Transverse colon (tissue), 4 donors: ENCODE measurements around the gene PLPP1. TPM values are rescaled to one million over a fixed set of nuclear protein-coding genes. Genes with fewer than 3 reads are reported as not detected.

ENCODE experiments used
- DNase-seq: peaks from one replicate; pipeline ENCODE4 v3.0.0-alpha.2; 2019
- H3K27ac ChIP-seq, 4 donors: fragments of 200-600 bp; sonication (generic); 2 replicates each; pipeline ENCODE4 v1.5.1; 2016 to 2018; ENCODE audit warnings: inconsistent platforms in 4 of 4
- H3K27me3 ChIP-seq: fragments of 200-600 bp; sonication (generic); 2 replicates; pipeline ENCODE4 v1.5.1; 2017; ENCODE audit warnings: inconsistent platforms
- H3K36me3 ChIP-seq, 4 donors: fragments of 200-600 bp; sonication (generic); 2 replicates each; pipeline ENCODE4 v1.5.1; 2017 to 2019; ENCODE audit warnings: inconsistent platforms in 4 of 4
- H3K4me1 ChIP-seq, 4 donors: fragments of 200-600 bp; sonication (generic); 2 replicates each; pipeline ENCODE4 v1.5.1; 2017 to 2020; ENCODE audit warnings: inconsistent platforms in 4 of 4
- H3K4me3 ChIP-seq, 4 donors: fragments of 200-600 bp; sonication (generic); 1 replicate in 1 of 4; 2 replicates in 3 of 4; pipeline versions ENCODE4 v1.5.1 to v1.6.1; 2017 to 2019; ENCODE audit warnings: inconsistent platforms in 4 of 4
- H3K9me3 ChIP-seq, 2 donors: fragments of 200-600 bp; sonication (generic); 2 replicates each; pipeline ENCODE4 v1.5.1; 2017 to 2019; ENCODE audit warnings: inconsistent platforms in 2 of 2
- EP300 ChIP-seq: sonication (generic); formaldehyde crosslinking; IDR thresholded peaks from one replicate; pipeline ENCODE4 v1.6.1; 2017; ENCODE audit warnings: antibody characterized with exemption, low read depth
- POLR2A ChIP-seq: fragments of 450-650 bp; IDR thresholded peaks from one replicate; pipeline ENCODE4 v1.6.1; 2016; ENCODE audit warnings: antibody characterized with exemption, mild to moderate bottlenecking, moderate library complexity
- POLR2AphosphoS5 ChIP-seq, 3 donors: sonication (generic); formaldehyde crosslinking; IDR thresholded peaks; one replicate each; pipeline ENCODE4 v1.6.1; 2016; ENCODE audit warnings: antibody characterized with exemption in 3 of 3
- WGBS, 2 donors: methylation state at CpG; one replicate each; pipeline ENCODE4 v1.1.5; 2018; ENCODE audit warnings: low coverage in 1 of 2; 5-methylcytosine and 5-hydroxymethylcytosine counted together
- in situ Hi-C, 4 donors: fragments of 200-750 bp; cut with MboI; loops; one replicate each; pipeline versions ENCODE4 v1.15.0 to v1.15.1; 2017; ENCODE audit warnings: low sequenced_read_pairs in 3 of 4, low pct_ligation_motif_present in 1 of 4, low pct_unique_long_range_greater_than_20kb in 1 of 4
- intact Hi-C: fragments of 100-400 bp; cut with DNase I; formaldehyde crosslinking; loops from one replicate; pipeline ENCODE4 v1.15.1; 2023; ENCODE audit warnings: low total_unique reads
- total RNA-seq, 4 donors: library from RNA; depleted of rRNA; stranded (reverse); fragments of >200 nt; gene quantifications; one replicate each; pipeline ENCODE4 v1.1.0, GENCODE V29; 2016
- TF ChIP-seq, protein P1 (sequence below), 5 experiments: fragments of 200-600 bp in 3 of 5; fragments of 450-650 bp in 2 of 5; sonication (generic) in 3 of 5; IDR thresholded peaks; 1 replicate in 2 of 5; 2 replicates in 3 of 5; pipeline ENCODE4 v1.5.1; 2016 to 2017; ENCODE audit warnings: antibody characterized with exemption in 5 of 5, inconsistent platforms in 3 of 5, mild to moderate bottlenecking in 2 of 5, moderate library complexity in 1 of 5

The PLPP1 gene
- total RNA-seq, 4 donors from 2014 or later = 222 to 335 (median 288) TPM

DNA sequence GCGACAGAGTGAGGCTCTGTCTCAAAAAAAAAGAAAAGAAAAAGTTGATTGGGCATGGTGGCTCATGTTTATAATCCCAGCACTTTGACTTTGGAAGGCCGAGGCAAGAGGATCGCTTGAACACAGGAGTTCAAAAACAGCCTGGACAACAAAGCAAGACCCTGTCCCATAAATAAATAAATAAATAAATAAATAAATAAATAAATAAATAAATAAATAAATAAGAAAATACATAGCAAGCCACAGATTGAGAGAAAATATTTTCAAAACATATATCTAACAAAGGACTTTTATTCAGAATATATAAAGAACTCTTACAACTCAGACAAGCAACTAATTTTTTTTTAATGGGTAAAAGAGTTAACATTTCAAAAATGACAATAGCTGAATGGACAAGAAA is 71.2 kb downstream of the PLPP1 start:
- Histone ChIP-seq H3K4me1 (peaks cover 8 to 20% (median 14%) of the 10 kb centered on the region in 4 donors), H3K4me3 (no peak overlapping the region), H3K27ac (no peak overlapping the region), H3K27me3 (no peaks in the 10 kb centered on the region), H3K9me3 (no peaks in the 10 kb centered on the region), H3K36me3 (peaks cover 0 to 15% (median 0%) of the 10 kb centered on the region in 4 donors)
- TF ChIP-seq EP300 (no peak), POLR2AphosphoS5 (IDR thresholded peaks at IDR 0.05) (no peak), POLR2A (no peak)
- TF ChIP-seq, protein P1, sequence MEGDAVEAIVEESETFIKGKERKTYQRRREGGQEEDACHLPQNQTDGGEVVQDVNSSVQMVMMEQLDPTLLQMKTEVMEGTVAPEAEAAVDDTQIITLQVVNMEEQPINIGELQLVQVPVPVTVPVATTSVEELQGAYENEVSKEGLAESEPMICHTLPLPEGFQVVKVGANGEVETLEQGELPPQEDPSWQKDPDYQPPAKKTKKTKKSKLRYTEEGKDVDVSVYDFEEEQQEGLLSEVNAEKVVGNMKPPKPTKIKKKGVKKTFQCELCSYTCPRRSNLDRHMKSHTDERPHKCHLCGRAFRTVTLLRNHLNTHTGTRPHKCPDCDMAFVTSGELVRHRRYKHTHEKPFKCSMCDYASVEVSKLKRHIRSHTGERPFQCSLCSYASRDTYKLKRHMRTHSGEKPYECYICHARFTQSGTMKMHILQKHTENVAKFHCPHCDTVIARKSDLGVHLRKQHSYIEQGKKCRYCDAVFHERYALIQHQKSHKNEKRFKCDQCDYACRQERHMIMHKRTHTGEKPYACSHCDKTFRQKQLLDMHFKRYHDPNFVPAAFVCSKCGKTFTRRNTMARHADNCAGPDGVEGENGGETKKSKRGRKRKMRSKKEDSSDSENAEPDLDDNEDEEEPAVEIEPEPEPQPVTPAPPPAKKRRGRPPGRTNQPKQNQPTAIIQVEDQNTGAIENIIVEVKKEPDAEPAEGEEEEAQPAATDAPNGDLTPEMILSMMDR (IDR thresholded peaks at IDR 0.05) = no peak
- in situ Hi-C loops = no loop called here
- WGBS, 2 donors = 96 to 100% methylated on average over 3 of the region's 3 CpGs
- intact Hi-C loops = no loop called here
- no peak for DNase-seq

DNA sequence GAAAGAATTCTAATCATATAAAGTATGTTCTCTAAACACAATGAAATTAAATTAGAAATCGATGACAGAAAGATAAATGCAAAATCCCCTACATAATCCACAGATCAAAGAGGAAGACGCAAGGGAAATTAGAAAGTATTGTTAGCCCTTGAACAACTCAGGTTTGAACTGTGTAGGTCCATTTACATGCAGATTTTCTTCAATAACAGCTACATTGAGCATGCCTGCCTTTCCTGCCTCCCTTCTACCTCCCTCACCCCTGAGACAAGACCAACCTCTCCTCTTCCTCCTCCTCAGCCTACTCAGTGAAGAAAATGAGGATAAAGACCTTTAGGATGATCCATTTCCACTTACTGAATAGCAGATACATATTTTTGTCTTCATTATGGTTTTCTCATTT is 75.2 kb downstream of the PLPP1 start:
- H3K9me3 ChIP-seq = no peaks in the 10 kb centered on the region

GRCh38 chr5:55456216-55456895 is 78.4 kb downstream of the PLPP1 start:
- H3K27me3 ChIP-seq = no peaks in the 10 kb centered on the region
- intact Hi-C loops (no loop called here), in situ Hi-C loops (no loop called here)
- H3K27ac ChIP-seq = no peak overlapping the region
- H3K4me3 ChIP-seq = no peak overlapping the region
- H3K36me3 ChIP-seq = peaks cover 0 to 3% (median 0%) of the 10 kb centered on the region in 4 donors
- TF ChIP-seq, protein P1 (IDR thresholded peaks at IDR 0.05) = no peak
- TF ChIP-seq POLR2AphosphoS5 (IDR thresholded peaks at IDR 0.05) = no peak
- TF ChIP-seq EP300 = no peak
- TF ChIP-seq POLR2A = no peak
- DNase-seq = no peak
- 95 to 97% methylated on average over 3 of the region's 3 CpGs for WGBS, 2 donors
- peaks cover 0 to 25% (median 3%) of the 10 kb centered on the region in 4 donors for H3K4me1 ChIP-seq
- H3K9me3 ChIP-seq = no peaks in the 10 kb centered on the region

More for the DNA sequence above, 75.2 kb downstream of the PLPP1 start:
- Histone ChIP-seq H3K4me3 (no peak overlapping the region), H3K27ac (no peak overlapping the region), H3K27me3 (no peaks in the 10 kb centered on the region), H3K36me3 (peaks cover 0 to 3% (median 0%) of the 10 kb centered on the region in 4 donors), H3K4me1 (peaks cover 0 to 16% (median 3%) of the 10 kb centered on the region in 4 donors)
- TF ChIP-seq, protein P1 (IDR thresholded peaks at IDR 0.05) = no peak
- TF ChIP-seq POLR2AphosphoS5 (IDR thresholded peaks at IDR 0.05) (no peak), POLR2A (no peak)
- intact Hi-C loops = no loop called here
- DNase-seq = no peak
- WGBS, 2 donors = 90 to 95% methylated on average over 2 of the region's 2 CpGs
- in situ Hi-C loops = no loop called here

- Histone ChIP-seq H3K4me3 (no peak overlapping the region), H3K27ac (no peak overlapping the region), H3K27me3 (no peaks in the 10 kb centered on the region), H3K36me3 (no peaks in the 10 kb centered on the region), H3K4me1 (peaks cover 0 to 25% (median 5%) of the 10 kb centered on the region in 4 donors), H3K9me3 (no peaks in the 10 kb centered on the region)
- WGBS, 2 donors = 69 to 79% methylated on average over 2 of the region's 2 CpGs
- intact Hi-C loops = no loop called here
- TF ChIP-seq POLR2A = no peak
- no peak for TF ChIP-seq EP300
- no peak for TF ChIP-seq POLR2AphosphoS5 (IDR thresholded peaks at IDR 0.05)
- TF ChIP-seq, protein P1 (IDR thresholded peaks at IDR 0.05) = no peak
- in situ Hi-C loops = no loop called here
- no peak for DNase-seq
These were observed 80.5 kb downstream of the PLPP1 start for GRCh38 chr5:55454282-55454681.
